Measurements from ENCODE around the gene DUS2.

Gene DUS2

GRCh38 chr16:68077866-68078700 is 55.0 kb downstream of the DUS2 start:
- no peak for DNase-seq (ENCODE audit: low spot score)
- Histone ChIP-seq H3K27ac (no peak overlapping the region), H3K4me3 (no peak overlapping the region)
- TF ChIP-seq CTCF (IDR thresholded peaks at IDR 0.05), result no peak

- H3K4me3 ChIP-seq, result no peak overlapping the region
- peak overlapping the region in 1 of 2 donors; percentile 87 for H3K27ac ChIP-seq
- DNase-seq (ENCODE audit: low spot score), result no peak
- TF ChIP-seq CTCF (IDR thresholded peaks at IDR 0.05), result no peak
Measured at GRCh38 chr16:68078701-68079375, 55.8 kb downstream of the DUS2 start.

- no peak overlapping the region for H3K4me3 ChIP-seq
- TF ChIP-seq CTCF (IDR thresholded peaks at IDR 0.05), result no peak
- H3K27ac ChIP-seq, result peak overlapping the region in 1 of 2 donors; percentile 87
- DNase-seq (ENCODE audit: low spot score), result no peak
Measured at GRCh38 chr16:68079376-68079625, 56.2 kb downstream of the DUS2 start.

GRCh38 chr16:68079626-68080344 is 56.7 kb downstream of the DUS2 start:
- H3K4me3 ChIP-seq, result no peak overlapping the region
- TF ChIP-seq CTCF (IDR thresholded peaks at IDR 0.05), result no peak

GRCh38 chr16:68081861-68082628 is 59.0 kb downstream of the DUS2 start:
- Histone ChIP-seq H3K4me3 (no peak overlapping the region), H3K27ac (peak overlapping the region in 1 of 2 donors; percentile 100)
- DNase-seq (ENCODE audit: low spot score), result no peak
- no peak for TF ChIP-seq CTCF (IDR thresholded peaks at IDR 0.05)

More at GRCh38 chr16:68079626-68080344, 56.7 kb downstream of the DUS2 start:
- peak overlapping the region; percentile 1 to 87 for H3K27ac ChIP-seq
- DNase-seq (ENCODE audit: low spot score), result peak; percentile 74

- H3K27ac ChIP-seq, result peak overlapping the region in 1 of 2 donors; percentile 100
- no peak for TF ChIP-seq CTCF (IDR thresholded peaks at IDR 0.05)
- no peak overlapping the region for H3K4me3 ChIP-seq
- no peak for DNase-seq (ENCODE audit: low spot score)
Measured at GRCh38 chr16:68082629-68083238, 59.6 kb downstream of the DUS2 start.

All from coronary artery (tissue), 2 donors.